HepG2 (cell line): ENCODE results near the gene AKAP14. TPM values are rescaled to one million over a fixed set of nuclear protein-coding genes. Genes with fewer than 3 reads are reported as not detected.

Experiments
- ATAC-seq: fragments of 200-7000 bp; cut with Tn5 transposase; 3 replicates; pipeline ENCODE4 v1.9.1; 2020; ENCODE audit warnings: mild to moderate bottlenecking, moderate library complexity
- BruUV-seq: library from RNA; stranded (reverse); fragments of 400-500 nt; replicated peaks from 2 replicates; lab custom pipeline; 2021; lab: Mats Ljungman, UMichigan
- CTCF ChIA-PET: fragments of 300-600 bp; formaldehyde crosslinking; extraction: SDS; loops from one replicate; lab custom pipeline; 2021; ENCODE audit warnings: low total read pairs, inconsistent platforms, low intra/inter-chr PET ratio; lab: Yijun Ruan, JAX
- POLR2A ChIA-PET: fragments of 350-600 bp; sonication (Branson Sonifier 250); formaldehyde crosslinking; loops from one replicate; lab custom pipeline; 2020; ENCODE audit warnings: antibody characterized with exemption, inconsistent platforms; lab: Yijun Ruan, JAX
- DNase-seq: peaks from one replicate; pipeline ENCODE4 v3.0.0-alpha.2; 2015; ENCODE audit warnings: low spot score
- FAIRE-seq: peaks from 3 replicates; lab custom pipeline; 2011; peaks lifted over from hg19 to GRCh38; lab: Jason Lieb, UNC
- H2AFZ ChIP-seq: one replicate; pipeline ENCODE4 v1.6.1; 2011; ENCODE audit warnings: low read length, inconsistent platforms
- H3K27ac ChIP-seq: fragments of 300-600 bp; 3 replicates; pipeline ENCODE4 v1.8.0; 2011; ENCODE audit warnings: mixed run types, mild to moderate bottlenecking, mixed read lengths, low read length, inconsistent platforms; ENCODE audit not compliant: insufficient read depth; ENCODE audit errors: extremely low read length
- H3K27me3 ChIP-seq, 2 experiments: fragments of 200-600 bp in 1 of 2; 2 replicates in 1 of 2; 3 replicates in 1 of 2; pipeline versions ENCODE4 v1.6.0 to v1.8.0; 2011; ENCODE audit warnings: low read length in 2 of 2, mild to moderate bottlenecking in 2 of 2, moderate library complexity in 2 of 2, inconsistent platforms in 1 of 2; ENCODE audit not compliant: insufficient read depth in 2 of 2, control insufficient read depth in 1 of 2
- H3K36me3 ChIP-seq, 2 experiments: fragments of 200-600 bp in 1 of 2; replicated peaks in 1 of 2; 2 replicates in 1 of 2; 3 replicates in 1 of 2; pipeline versions ENCODE4 v1.5.1 to v1.8.0; 2011; ENCODE audit warnings: low read length in 2 of 2, inconsistent platforms in 1 of 2; ENCODE audit not compliant: insufficient read depth in 2 of 2, control insufficient read depth in 1 of 2
- H3K4me1 ChIP-seq: 2 replicates; pipeline ENCODE4 v1.5.1; 2012; ENCODE audit warnings: low read length, inconsistent platforms; ENCODE audit not compliant: insufficient read depth
- H3K4me2 ChIP-seq: 2 replicates; pipeline ENCODE4 v1.6.0; 2011; ENCODE audit warnings: low read depth, low read length, inconsistent platforms
- H3K4me3 ChIP-seq, 3 experiments: fragments of 200-600 bp in 1 of 3; sonication (generic), shearing (Covaris generic) in 1 of 3; replicated peaks in 1 of 3; 2 replicates each; pipeline ENCODE4 v1.5.1; 2011 to 2016; ENCODE audit warnings: low read length in 3 of 3, inconsistent platforms in 2 of 3, low read depth in 2 of 3, mild to moderate bottlenecking in 2 of 3, control low read depth in 1 of 3, mixed read lengths in 1 of 3; ENCODE audit not compliant: insufficient read depth in 1 of 3
- H3K79me2 ChIP-seq: one replicate; pipeline ENCODE4 v1.6.1; 2011; ENCODE audit warnings: low read length, inconsistent platforms; ENCODE audit not compliant: insufficient read depth
- H3K9ac ChIP-seq: 2 replicates; pipeline ENCODE4 v1.6.0; 2011; ENCODE audit warnings: mild to moderate bottlenecking, low read depth, low read length, inconsistent platforms; ENCODE audit not compliant: insufficient read depth
- H3K9me3 ChIP-seq: 2 replicates; pipeline ENCODE4 v1.5.1; 2012; ENCODE audit warnings: mild to moderate bottlenecking, low read length
- H4K20me1 ChIP-seq: 2 replicates; pipeline ENCODE4 v1.6.0; 2011; ENCODE audit warnings: inconsistent platforms, mild to moderate bottlenecking, low read length, moderate library complexity; ENCODE audit not compliant: insufficient read depth
- EHMT2 ChIP-seq: fragments of 200-600 bp; sonication (generic); IDR thresholded peaks from 2 replicates; pipeline ENCODE4 v1.7.0; 2017; ENCODE audit warnings: antibody characterized with exemption, low read depth, low read length, borderline replicate concordance
- ELF1 ChIP-seq: sonication (generic); formaldehyde crosslinking; IDR thresholded peaks from 2 replicates; pipeline ENCODE4 v1.4.0; 2020; ENCODE audit warnings: missing genetic modification reagents
- FOXA1 ChIP-seq, 2 experiments: fragments of 450-650 bp in 1 of 2; sonication (generic) in 1 of 2; formaldehyde crosslinking in 1 of 2; IDR thresholded peaks; 2 replicates each; pipeline versions ENCODE4 v1.4.0 to v1.6.1; 2016 to 2020; ENCODE audit warnings: missing genetic modification reagents in 1 of 2
- FUBP1 ChIP-seq: sonication (generic); formaldehyde crosslinking; IDR thresholded peaks from 2 replicates; pipeline ENCODE4 v1.5.1; 2020; ENCODE audit warnings: missing genetic modification reagents, mild to moderate bottlenecking, borderline replicate concordance
- GLI4 ChIP-seq: sonication (generic); formaldehyde crosslinking; IDR thresholded peaks from 2 replicates; pipeline ENCODE4 v1.5.1; 2020; ENCODE audit warnings: missing genetic modification reagents, mild to moderate bottlenecking, moderate library complexity, borderline replicate concordance
- HNRNPL ChIP-seq: fragments of 200-400 bp; formaldehyde crosslinking; IDR thresholded peaks from 2 replicates; pipeline ENCODE4 v1.6.1; 2017; ENCODE audit warnings: mild to moderate bottlenecking, low read depth, low read length
- KDM1A ChIP-seq: IDR thresholded peaks from 2 replicates; pipeline ENCODE4 v1.6.1; 2016; ENCODE audit warnings: missing compliant biosample characterization
- NR3C1 ChIP-seq: sonication (generic); formaldehyde crosslinking; IDR thresholded peaks from 2 replicates; pipeline ENCODE4 v1.4.0; 2020; ENCODE audit warnings: missing genetic modification reagents
- POLR2A ChIP-seq, 2 experiments: IDR thresholded peaks; 2 replicates each; pipeline ENCODE4 v1.6.1; 2011; ENCODE audit warnings: low read depth in 2 of 2, low read length in 2 of 2, mild to moderate bottlenecking in 1 of 2, moderate library complexity in 1 of 2; ENCODE audit not compliant: insufficient read depth in 1 of 2
- ZNF160 ChIP-seq: sonication (generic); formaldehyde crosslinking; IDR thresholded peaks from 2 replicates; pipeline ENCODE4 v1.8.0; 2022; ENCODE audit warnings: mild to moderate bottlenecking, inconsistent platforms, missing genetic modification reagents
- ZNF263 ChIP-seq: sonication (generic); formaldehyde crosslinking; IDR thresholded peaks from 2 replicates; pipeline ENCODE4 v1.4.0; 2020; ENCODE audit warnings: missing genetic modification reagents
- ZNF569 ChIP-seq: sonication (generic); formaldehyde crosslinking; IDR thresholded peaks from 2 replicates; pipeline ENCODE4 v1.5.0; 2020; ENCODE audit warnings: mild to moderate bottlenecking, missing genetic modification reagents, moderate library complexity, borderline replicate concordance
- ZNF687 ChIP-seq: sonication (generic); formaldehyde crosslinking; IDR thresholded peaks from 2 replicates; pipeline ENCODE4 v1.5.1; 2020; ENCODE audit warnings: mild to moderate bottlenecking, missing genetic modification reagents, moderate library complexity
- ZNF770 ChIP-seq: sonication (generic); formaldehyde crosslinking; IDR thresholded peaks from 2 replicates; pipeline ENCODE4 v1.5.0; 2020; ENCODE audit warnings: mild to moderate bottlenecking, missing genetic modification reagents
- ZSCAN22 ChIP-seq: sonication (generic); formaldehyde crosslinking; IDR thresholded peaks from 2 replicates; pipeline ENCODE4 v1.4.0; 2020; ENCODE audit warnings: mild to moderate bottlenecking, missing genetic modification reagents
- WGBS: methylation state at CpG from one replicate; pipeline ENCODE4 v1.1.6; 2017; ENCODE audit warnings: low lambda C conversion rate; 5-methylcytosine and 5-hydroxymethylcytosine counted together
- in situ Hi-C: cut with HindIII; loops from 2 replicates; pipeline ENCODE4 v1.10.0; 2017; ENCODE audit warnings: low pct_unique_long_range_greater_than_20kb; ENCODE audit not compliant: extremely low pct_ligation_motif_present
- intact Hi-C: fragments of 100-400 bp; cut with micrococcal nuclease; formaldehyde crosslinking; loops from one replicate; pipeline ENCODE4 v1.10.0; 2022; ENCODE audit not compliant: unreplicated experiment
- polyA plus RNA-seq, 8 experiments: library from polyadenylated mRNA; depleted of rRNA in 3 of 8; stranded (reverse) in 7 of 8; unstranded in 1 of 8; fragments of >200 nt; fragmentation: Illumina TruSeq in 4 of 8; extraction: Trizol in 4 of 8; gene quantifications; 2 replicates each; pipeline versions ENCODE4 v1.2.1 to v1.2.3, GENCODE V29; 2011 to 2016; ENCODE audit warnings: low read depth in 4 of 8, missing spikeins in 1 of 8, mixed read lengths in 1 of 8; ENCODE audit not compliant: insufficient read depth in 1 of 8
- total RNA-seq, 5 experiments: library from RNA; depleted of rRNA; stranded (reverse); fragments of >200 nt; fragmentation: Illumina TruSeq; extraction: Trizol; gene quantifications; 2 replicates each; pipeline ENCODE4 v1.2.3, GENCODE V29; 2016; ENCODE audit warnings: low read depth in 1 of 5

The AKAP14 gene
- total and polyA plus RNA-seq, 2 of the 13 experiments (the other 11 are each of a cell fraction or from before 2014, with no cell fraction given) = 0.20 to 1.7 TPM

- no peak for TF ChIP-seq ZNF770
These were observed 5.3 kb downstream of the AKAP14 start (continued) for GRCh38 chrX:119900976-119901375.

GRCh38 chrX:119916310-119916709 is 20.6 kb downstream of the AKAP14 start:
- Histone ChIP-seq H3K4me2 (no peak overlapping the region), H3K4me1 (no peaks in the 10 kb centered on the region), H2AFZ (no peak overlapping the region), H3K9ac (no peak overlapping the region), H3K79me2 (no peaks in the 10 kb centered on the region), H3K4me3 (no peak overlapping the region), H4K20me1 (no peaks in the 10 kb centered on the region), H3K27me3 (no peaks in the 10 kb centered on the region), H3K27ac (no peak overlapping the region), H3K36me3 (no peaks in the 10 kb centered on the region), H3K9me3 (no peaks in the 10 kb centered on the region)
- no peak for DNase-seq
- ChIA-PET POLR2A (no interaction called here), CTCF (no interaction called here)
- no TSS peak for BruUV-seq
- 84% methylated on average over 5 of the region's 5 CpGs for WGBS
- intact Hi-C loops (no loop called here), in situ Hi-C loops (no loop called here)
- ATAC-seq = no peak
- TF ChIP-seq FUBP1 (no peak), EHMT2 (no peak), ZNF687 (CRISPR knock-in tag) (no peak), ZNF263 (no peak), GLI4 (CRISPR knock-in tag) (no peak), FOXA1 (IDR thresholded peaks at IDR 0.05) (no peak), FOXA1 (CRISPR knock-in tag; IDR thresholded peaks at IDR 0.05) (no peak), ELF1 (CRISPR knock-in tag) (no peak), ZSCAN22 (CRISPR knock-in tag) (no peak), POLR2A (IDR thresholded peaks at IDR 0.05; ENCODE audit: insufficient read depth in 1 of 2, low read depth in 2 of 2, low read length in 2 of 2) (no peak), HNRNPL (no peak), KDM1A (no peak), NR3C1 (CRISPR knock-in tag) (no peak), ZNF160 (no peak), ZNF569 (CRISPR knock-in tag) (no peak)
- FAIRE-seq = no peak
